HG03060 (cell line): ENCODE measurements around the gene DQX1.
"Not testable (repeated sequence)": the region's sequence is repeated elsewhere in the genome, so short reads cannot be mapped to it uniquely, and the experiment has no call there.

Experiments used
- ATAC-seq: cut with Tn5 transposase; IDR thresholded peaks from one replicate; pipeline ENCODE4 v1.9.1; 2021; ENCODE audit warnings: low read depth, moderate number of reproducible peaks; ENCODE audit not compliant: unreplicated experiment

Gene DQX1

DNA sequence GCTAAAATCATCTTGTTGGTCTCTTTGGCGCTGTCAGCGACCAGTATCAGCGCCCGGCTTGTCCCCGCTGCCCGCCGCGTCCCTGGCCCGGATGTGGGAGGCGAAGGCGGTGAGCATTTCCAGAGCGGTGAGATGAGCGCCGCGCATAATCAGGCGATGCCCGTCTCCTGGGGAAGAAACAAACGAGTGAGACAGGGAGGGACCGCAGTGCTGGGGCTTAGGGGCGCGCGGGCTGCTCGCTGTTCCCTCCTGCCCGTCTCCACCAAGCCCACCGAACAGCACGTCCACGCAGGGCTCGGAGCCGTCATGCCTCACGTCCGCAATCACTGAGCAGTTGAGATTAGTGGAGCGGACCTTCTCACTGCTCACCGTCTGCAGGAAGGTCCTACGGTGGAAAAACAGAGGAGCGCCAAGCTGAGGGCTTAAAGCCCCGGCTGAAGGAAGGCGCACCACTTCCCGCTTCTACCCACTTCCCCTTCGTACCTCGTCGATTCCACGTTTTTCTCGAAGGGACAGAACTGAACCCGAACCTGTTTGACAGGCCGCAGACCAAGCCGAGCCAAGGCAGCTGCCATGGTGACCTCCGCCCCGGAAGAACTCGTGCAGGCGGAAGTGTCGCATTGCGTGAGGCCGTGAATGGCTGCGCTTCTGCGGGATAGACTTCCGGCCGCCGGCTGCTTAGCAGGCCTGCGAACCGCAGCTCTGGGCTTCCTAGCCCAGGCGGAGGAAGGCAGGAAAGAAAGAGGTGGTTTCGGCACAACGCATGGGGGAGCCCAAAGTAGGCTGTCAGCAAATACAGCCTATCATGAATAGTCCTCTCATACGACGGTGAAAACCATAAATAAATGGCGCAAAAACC, 53.7 kb downstream of the DQX1 start, which contains the start of gene MRPL53:
Gene MRPL53 (minus strand): TSS at position 595 of the 859 bp plus-strand sequence. CDS start 20 bp downstream, at position 575.
- ATAC-seq, result peak; percentile 55

DNA sequence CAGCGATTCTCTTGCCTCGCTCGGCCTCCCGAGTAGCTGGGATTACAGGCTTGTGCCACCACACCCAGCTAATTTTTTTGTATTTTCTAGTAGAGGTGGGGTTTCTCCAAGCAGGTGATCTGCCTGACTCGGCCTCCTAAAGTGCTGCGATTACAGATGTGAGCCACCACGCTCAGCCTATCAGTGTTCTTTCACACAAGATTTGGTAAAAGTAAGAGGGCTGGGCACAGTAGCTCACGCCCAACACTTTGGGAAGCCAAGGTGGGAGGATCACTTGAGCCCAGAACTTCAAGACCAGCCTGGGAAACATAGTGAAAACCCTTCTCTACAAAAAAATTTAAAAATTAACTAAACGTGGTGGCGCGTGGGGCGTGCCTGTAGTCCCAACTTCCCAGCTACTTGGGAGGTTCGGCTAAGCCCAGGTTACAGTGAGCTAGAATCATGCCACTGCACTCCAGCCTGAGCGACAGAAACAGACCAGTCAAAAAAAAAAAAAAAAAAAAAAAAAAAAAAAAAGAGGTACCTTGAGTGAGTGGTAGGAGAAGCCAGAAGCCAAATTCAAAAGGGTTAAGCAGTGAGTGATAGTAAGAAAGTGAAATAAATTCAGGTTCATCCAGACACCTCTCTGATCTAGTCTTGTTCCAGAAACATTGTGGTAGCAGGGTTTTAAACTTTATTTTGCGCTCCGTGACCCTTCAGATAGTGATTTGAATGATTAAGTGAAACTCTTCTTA, 54.5 kb downstream of the DQX1 start:
- ATAC-seq, result no peak

DNA sequence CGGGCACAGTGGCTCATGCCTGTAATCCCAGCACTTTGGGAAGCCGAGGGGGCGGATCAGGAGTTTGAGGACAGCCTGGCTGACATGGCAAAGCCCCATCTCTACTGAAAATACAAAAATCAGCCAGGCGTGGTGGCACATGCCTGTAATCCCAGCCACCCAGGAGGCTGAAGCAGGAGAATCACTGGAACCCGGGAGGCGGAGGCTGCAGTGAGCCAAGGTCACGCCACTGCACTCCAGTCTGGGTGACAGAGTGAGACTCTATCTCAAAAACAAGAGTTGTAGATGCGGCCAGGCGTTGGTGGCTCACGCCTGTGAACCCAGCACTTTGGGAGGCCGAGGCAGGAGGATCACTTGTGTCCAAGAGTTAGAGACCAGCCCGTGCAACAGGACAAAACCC, 55.3 kb downstream of the DQX1 start:
- not testable (repeated sequence) for ATAC-seq
